Stomach (tissue), 9 donors: ENCODE results near the gene CTNND1. TPM values are rescaled to one million over a fixed set of nuclear protein-coding genes. Genes with fewer than 3 reads are reported as not detected.

Source experiments
- DNase-seq, 2 donors: peaks; one replicate each; pipeline versions ENCODE4 v3.0.0 to v3.0.0-alpha.2; 2013 to 2019
- H3K27ac ChIP-seq, 5 donors: fragments of 200-600 bp in 4 of 5; sonication (generic) in 4 of 5; one replicate each; pipeline ENCODE4 v1.5.1; 2013 to 2019; ENCODE audit warnings: mild to moderate bottlenecking in 1 of 5, moderate library complexity in 1 of 5
- H3K27me3 ChIP-seq, 3 donors: fragments of 200-600 bp; sonication (generic); one replicate each; pipeline ENCODE4 v1.5.1; 2017 to 2019; ENCODE audit warnings: mixed run types in 1 of 3
- H3K36me3 ChIP-seq, 4 donors: fragments of 200-600 bp; sonication (generic); 1 replicate in 3 of 4; 2 replicates in 1 of 4; pipeline ENCODE4 v1.5.1; 2016 to 2019
- H3K4me1 ChIP-seq, 4 donors: fragments of 200-600 bp; sonication (generic); one replicate each; pipeline ENCODE4 v1.5.1; 2016 to 2019
- H3K4me3 ChIP-seq, 4 donors: fragments of 200-600 bp; sonication (generic) in 3 of 4; one replicate each; pipeline ENCODE4 v1.5.1; 2016 to 2019; ENCODE audit warnings: mild to moderate bottlenecking in 1 of 4
- H3K9me3 ChIP-seq, 4 donors: fragments of 200-600 bp; sonication (generic); one replicate each; pipeline ENCODE4 v1.5.1; 2016 to 2019
- CTCF ChIP-seq, 7 experiments: fragments of 450-650 bp in 4 of 7; fragments of 200-600 bp in 3 of 7; sonication (generic) in 3 of 7; IDR thresholded peaks; one replicate each; pipeline ENCODE4 v1.5.1; 2016 to 2019; ENCODE audit warnings: antibody characterized with exemption in 7 of 7, control low read depth in 2 of 7, mild to moderate bottlenecking in 1 of 7
- EP300 ChIP-seq: sonication (generic); formaldehyde crosslinking; IDR thresholded peaks from one replicate; pipeline ENCODE4 v1.6.1; 2017; ENCODE audit warnings: antibody characterized with exemption
- POLR2A ChIP-seq, 4 donors: fragments of 450-650 bp; IDR thresholded peaks; one replicate each; pipeline ENCODE4 v1.6.1; 2016; ENCODE audit warnings: antibody characterized with exemption in 4 of 4, control low read depth in 2 of 4, mild to moderate bottlenecking in 1 of 4, moderate library complexity in 1 of 4
- POLR2AphosphoS5 ChIP-seq, 3 donors: sonication (generic); formaldehyde crosslinking; IDR thresholded peaks; one replicate each; pipeline ENCODE4 v1.6.1; 2016; ENCODE audit warnings: antibody characterized with exemption in 3 of 3
- WGBS, 5 donors: extraction: QIAGEN DNeasy Blood & Tissue Kit in 3 of 5; methylation state at CpG; one replicate each; pipeline versions ENCODE4 v1.1.5 to v1.1.7; 2013 to 2018; 5-methylcytosine and 5-hydroxymethylcytosine counted together
- intact Hi-C: fragments of 100-400 bp; cut with DNase I; formaldehyde crosslinking; loops from one replicate; pipeline ENCODE4 v1.15.1; 2023; ENCODE audit warnings: low total_unique reads
- polyA plus RNA-seq, 3 donors: library from polyadenylated mRNA; stranded (reverse); fragments of 200-250 nt; gene quantifications; one replicate each; pipeline ENCODE4 v1.2.3, GENCODE V29; 2013
- total RNA-seq, 5 donors: library from RNA; depleted of rRNA; stranded (reverse); fragments of >200 nt; gene quantifications; one replicate each; pipeline versions ENCODE4 v1.1.0 to v1.2.3, GENCODE V29; 2014 to 2016
- donor health status: healthy with polysubstance abuse.
- donor health status: Bipolar disorder and iron deficiency.
- donor health status: healthy.

CTNND1 gene
- total and polyA plus RNA-seq, 8 donors: 45.1 to 447 (median 126) TPM

GRCh38 chr11:57805780-57806179 lies 44.2 kb downstream of the CTNND1 start:
- DNase-seq: no peak
- peaks cover 92 to 95% (median 94%) of the 10 kb centered on the region in 4 donors for H3K36me3 ChIP-seq

GRCh38 chr11:57812634-57813033 lies 51.0 kb downstream of the CTNND1 start:
- H3K9me3 ChIP-seq: no peaks in the 10 kb centered on the region
- DNase-seq: no peak
- peaks cover 92 to 100% (median 100%) of the 10 kb centered on the region in 4 donors for H3K36me3 ChIP-seq
- peaks cover 0 to 15% (median 4%) of the 10 kb centered on the region in 4 donors for H3K4me1 ChIP-seq
- intact Hi-C loops: no loop called here
- H3K4me3 ChIP-seq: no peak overlapping the region
- no peaks in the 10 kb centered on the region for H3K27me3 ChIP-seq
- TF ChIP-seq POLR2AphosphoS5 (IDR thresholded peaks at IDR 0.05): no peak
- no peak for TF ChIP-seq CTCF (IDR thresholded peaks at IDR 0.05)
- no peak for TF ChIP-seq EP300
- TF ChIP-seq POLR2A (IDR thresholded peaks at IDR 0.05): no peak
- 85 to 95% (median 92%) methylated on average over 6 of the region's 6 CpGs for WGBS, 5 donors
- H3K27ac ChIP-seq: no peak overlapping the region

More at GRCh38 chr11:57805780-57806179, 44.2 kb downstream of the CTNND1 start:
- no peak overlapping the region for H3K27ac ChIP-seq
- H3K4me1 ChIP-seq: peaks cover 11 to 27% (median 17%) of the 10 kb centered on the region in 4 donors
- intact Hi-C loops: no loop called here
- H3K27me3 ChIP-seq: no peaks in the 10 kb centered on the region
- no peaks in the 10 kb centered on the region for H3K9me3 ChIP-seq
- no peak overlapping the region for H3K4me3 ChIP-seq
- TF ChIP-seq CTCF (IDR thresholded peaks at IDR 0.05) (no peak), EP300 (no peak), POLR2A (IDR thresholded peaks at IDR 0.05) (no peak), POLR2AphosphoS5 (IDR thresholded peaks at IDR 0.05) (no peak)
- WGBS, 5 donors: 32 to 51% (median 45%) methylated on average over 3 of the region's 3 CpGs

GRCh38 chr11:57815476-57815875 lies 53.9 kb downstream of the CTNND1 start:
- no peak for TF ChIP-seq POLR2A (IDR thresholded peaks at IDR 0.05)
- no peak for TF ChIP-seq POLR2AphosphoS5 (IDR thresholded peaks at IDR 0.05)
- TF ChIP-seq EP300: no peak
- no peak for TF ChIP-seq CTCF (IDR thresholded peaks at IDR 0.05)
- Histone ChIP-seq H3K9me3 (no peaks in the 10 kb centered on the region), H3K4me1 (peaks cover 6 to 35% (median 14%) of the 10 kb centered on the region in 4 donors), H3K27ac (no peak overlapping the region), H3K36me3 (peaks cover 64 to 86% (median 81%) of the 10 kb centered on the region in 4 donors), H3K4me3 (no peak overlapping the region), H3K27me3 (no peaks in the 10 kb centered on the region)
- DNase-seq: no peak
- intact Hi-C loops: no loop called here
- WGBS, 5 donors: 61 to 84% (median 79%) methylated on average over 2 of the region's 2 CpGs

GRCh38 chr11:57815877-57816276 lies 54.3 kb downstream of the CTNND1 start:
- peaks cover 60 to 84% (median 78%) of the 10 kb centered on the region in 4 donors for H3K36me3 ChIP-seq
- H3K4me3 ChIP-seq: no peak overlapping the region
- H3K27ac ChIP-seq: no peak overlapping the region
- peaks cover 6 to 35% (median 14%) of the 10 kb centered on the region in 4 donors for H3K4me1 ChIP-seq
- intact Hi-C loops: no loop called here
- no peak for DNase-seq
- TF ChIP-seq POLR2A (IDR thresholded peaks at IDR 0.05) (no peak), EP300 (no peak), CTCF (IDR thresholded peaks at IDR 0.05) (no peak), POLR2AphosphoS5 (IDR thresholded peaks at IDR 0.05) (no peak)
- WGBS, 5 donors: 63 to 84% (median 81%) methylated on average over 5 of the region's 5 CpGs
- H3K27me3 ChIP-seq: no peaks in the 10 kb centered on the region
- no peaks in the 10 kb centered on the region for H3K9me3 ChIP-seq
